Mesothelial cell of epicardium (in vitro differentiated cells): Measurements from ENCODE around the gene GZMM. TPM values are rescaled to one million over a fixed set of nuclear protein-coding genes. Genes with fewer than 3 reads are reported as not detected.

ENCODE experiments used
- DNase-seq, 2 experiments: peaks; one replicate each; pipeline ENCODE4 v3.0.0; 2021; ENCODE audit warnings: low spot score in 2 of 2; ENCODE audit not compliant: unreplicated experiment in 2 of 2
- H3K27ac Mint-ChIP-seq: 2 replicates; pipeline ENCODE4 v1.8.0; 2021; ENCODE audit warnings: mixed read lengths
- H3K27me3 Mint-ChIP-seq: 2 replicates; pipeline ENCODE4 v1.8.0; 2021; ENCODE audit warnings: low read depth, mixed read lengths
- H3K36me3 Mint-ChIP-seq: 2 replicates; pipeline ENCODE4 v1.8.0; 2021; ENCODE audit warnings: mixed read lengths
- H3K4me1 Mint-ChIP-seq: 2 replicates; pipeline ENCODE4 v1.8.0; 2021; ENCODE audit warnings: mixed read lengths
- H3K4me3 Mint-ChIP-seq: 2 replicates; pipeline ENCODE4 v1.8.0; 2021; ENCODE audit warnings: mild to moderate bottlenecking, moderate library complexity, mixed read lengths
- H3K9me3 Mint-ChIP-seq: 2 replicates; pipeline ENCODE4 v1.8.0; 2021; ENCODE audit warnings: mixed read lengths
- total RNA-seq: library from RNA; stranded (reverse); gene quantifications from 3 replicates; pipeline ENCODE4 v1.2.1, GENCODE V29; 2021
- TF ChIP-seq, protein P1 (sequence below): fragments of 200-600 bp; sonication (generic); IDR thresholded peaks from one replicate; pipeline ENCODE4 v1.5.0; 2021; ENCODE audit warnings: antibody characterized with exemption; ENCODE audit not compliant: unreplicated experiment

The GZMM gene
- total RNA-seq, 1 donor from 2014 or later = 0.40 TPM

DNA sequence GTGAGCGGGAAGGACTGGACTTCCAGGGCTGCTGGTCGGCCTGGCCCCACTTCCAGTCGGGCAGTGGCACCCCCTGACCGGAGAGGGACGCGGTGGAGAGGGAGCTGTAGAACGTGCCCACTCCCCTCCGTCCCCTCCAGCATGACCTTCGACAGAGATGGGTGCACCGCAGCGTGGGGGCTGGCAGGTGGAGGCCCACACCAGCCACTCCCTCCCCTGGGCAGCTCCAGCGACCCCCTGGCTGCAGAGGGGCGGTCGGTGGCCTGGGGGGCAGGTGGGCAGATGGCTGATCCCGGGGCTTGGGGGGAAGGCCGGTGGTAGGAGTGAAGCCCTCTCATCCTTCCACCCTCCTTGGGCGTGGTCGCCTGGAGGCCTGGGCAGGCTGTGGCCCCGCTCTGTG, 48.2 kb downstream of the GZMM start:
- H3K27ac Mint-ChIP-seq = no peak overlapping the region
- H3K9me3 Mint-ChIP-seq = no peaks in the 10 kb centered on the region
- peaks cover 6% of the 10 kb centered on the region for H3K4me1 Mint-ChIP-seq
- H3K4me3 Mint-ChIP-seq = no peak overlapping the region
- TF ChIP-seq, protein P1, sequence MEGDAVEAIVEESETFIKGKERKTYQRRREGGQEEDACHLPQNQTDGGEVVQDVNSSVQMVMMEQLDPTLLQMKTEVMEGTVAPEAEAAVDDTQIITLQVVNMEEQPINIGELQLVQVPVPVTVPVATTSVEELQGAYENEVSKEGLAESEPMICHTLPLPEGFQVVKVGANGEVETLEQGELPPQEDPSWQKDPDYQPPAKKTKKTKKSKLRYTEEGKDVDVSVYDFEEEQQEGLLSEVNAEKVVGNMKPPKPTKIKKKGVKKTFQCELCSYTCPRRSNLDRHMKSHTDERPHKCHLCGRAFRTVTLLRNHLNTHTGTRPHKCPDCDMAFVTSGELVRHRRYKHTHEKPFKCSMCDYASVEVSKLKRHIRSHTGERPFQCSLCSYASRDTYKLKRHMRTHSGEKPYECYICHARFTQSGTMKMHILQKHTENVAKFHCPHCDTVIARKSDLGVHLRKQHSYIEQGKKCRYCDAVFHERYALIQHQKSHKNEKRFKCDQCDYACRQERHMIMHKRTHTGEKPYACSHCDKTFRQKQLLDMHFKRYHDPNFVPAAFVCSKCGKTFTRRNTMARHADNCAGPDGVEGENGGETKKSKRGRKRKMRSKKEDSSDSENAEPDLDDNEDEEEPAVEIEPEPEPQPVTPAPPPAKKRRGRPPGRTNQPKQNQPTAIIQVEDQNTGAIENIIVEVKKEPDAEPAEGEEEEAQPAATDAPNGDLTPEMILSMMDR = no peak
- peaks cover 70% of the 10 kb centered on the region for H3K27me3 Mint-ChIP-seq
- H3K36me3 Mint-ChIP-seq = no peaks in the 10 kb centered on the region
- no peak for DNase-seq

DNA sequence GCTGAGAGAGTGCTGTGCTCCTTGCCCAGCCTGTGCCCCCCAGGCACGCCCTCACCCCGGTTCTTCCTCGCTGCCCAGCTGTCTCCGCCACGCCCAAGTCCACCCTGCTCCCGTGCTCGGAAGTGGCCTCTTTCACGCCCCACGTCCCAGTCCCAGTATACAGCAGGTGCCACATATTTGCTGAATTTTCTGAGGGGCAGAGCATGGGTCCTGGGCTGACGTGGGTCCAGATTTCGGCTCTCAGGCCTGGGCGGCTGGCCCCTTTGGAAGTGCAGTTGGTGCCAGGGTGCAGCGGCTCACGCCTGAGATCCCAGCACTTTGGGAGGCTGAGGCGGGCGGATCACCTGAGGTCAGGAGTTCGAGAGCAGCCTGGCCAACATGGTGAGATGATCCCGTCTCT, 49.2 kb downstream of the GZMM start:
- TF ChIP-seq, protein P1 = no peak
- H3K36me3 Mint-ChIP-seq = no peaks in the 10 kb centered on the region
- H3K4me3 Mint-ChIP-seq = no peak overlapping the region
- no peak for DNase-seq
- H3K27ac Mint-ChIP-seq = no peak overlapping the region
- H3K9me3 Mint-ChIP-seq = no peaks in the 10 kb centered on the region
- H3K4me1 Mint-ChIP-seq = peaks cover 5% of the 10 kb centered on the region
- H3K27me3 Mint-ChIP-seq = peaks cover 66% of the 10 kb centered on the region

DNA sequence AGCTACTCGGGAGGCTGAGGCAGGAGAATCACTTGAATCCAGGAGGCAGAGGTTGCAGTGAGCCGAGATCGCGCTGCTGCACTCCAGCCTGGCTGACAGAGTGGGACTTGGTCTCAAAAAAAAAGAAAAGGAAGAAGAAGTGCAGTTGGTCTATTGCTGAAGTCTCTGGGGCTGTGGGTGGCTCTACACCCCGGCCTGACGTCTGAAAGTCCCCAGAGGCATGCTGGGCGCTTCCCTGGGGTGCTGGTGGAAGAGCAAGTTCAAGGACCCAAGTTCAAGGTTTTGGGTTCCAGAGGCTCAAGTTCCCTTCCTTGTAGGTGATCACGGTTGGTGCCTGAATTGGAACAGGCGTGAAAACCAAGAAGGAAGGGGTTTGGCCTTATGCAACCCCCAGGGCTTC, 49.7 kb downstream of the GZMM start:
- Mint-ChIP-seq H3K4me1 (peaks cover 5% of the 10 kb centered on the region), H3K36me3 (no peaks in the 10 kb centered on the region), H3K27ac (no peak overlapping the region), H3K27me3 (peaks cover 62% of the 10 kb centered on the region), H3K9me3 (no peaks in the 10 kb centered on the region), H3K4me3 (no peak overlapping the region)
- DNase-seq = no peak
- TF ChIP-seq, protein P1 = no peak

DNA sequence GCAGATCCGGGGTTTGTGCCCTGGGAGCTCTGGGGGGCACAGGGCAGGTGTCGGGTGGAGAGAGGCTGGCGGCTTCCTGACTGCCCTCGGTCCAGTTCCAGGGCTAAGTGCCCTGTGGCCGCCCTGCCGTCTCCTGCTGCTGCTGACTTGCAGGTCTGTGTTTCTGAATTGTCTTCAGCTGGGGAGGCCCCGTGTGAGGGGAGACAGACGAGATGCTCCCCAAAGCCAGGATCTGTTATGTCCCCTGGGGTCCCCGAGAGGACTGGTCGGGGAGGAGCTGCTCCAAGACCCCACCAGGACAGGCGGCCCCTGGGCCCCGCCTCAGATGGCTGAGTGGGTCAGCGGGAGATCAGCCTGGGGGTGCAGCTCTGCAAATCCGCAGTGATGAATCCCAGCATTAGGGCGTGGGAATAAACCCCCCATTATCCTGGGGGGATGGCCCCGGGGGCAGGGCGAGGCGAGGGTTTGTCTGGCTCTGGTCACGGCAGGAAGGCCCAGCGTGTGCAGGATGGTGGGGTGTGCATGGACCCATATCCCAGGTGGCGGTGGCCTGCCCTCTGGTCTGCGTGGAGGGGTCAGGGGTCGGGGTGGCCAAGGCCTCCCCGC, 50.5 kb downstream of the GZMM start:
- Mint-ChIP-seq H3K27me3 (peaks cover 56% of the 10 kb centered on the region), H3K4me3 (no peak overlapping the region), H3K36me3 (no peaks in the 10 kb centered on the region), H3K4me1 (peaks cover 3% of the 10 kb centered on the region), H3K27ac (no peak overlapping the region), H3K9me3 (no peaks in the 10 kb centered on the region)
- TF ChIP-seq, protein P1 = no peak
- no peak for DNase-seq

DNA sequence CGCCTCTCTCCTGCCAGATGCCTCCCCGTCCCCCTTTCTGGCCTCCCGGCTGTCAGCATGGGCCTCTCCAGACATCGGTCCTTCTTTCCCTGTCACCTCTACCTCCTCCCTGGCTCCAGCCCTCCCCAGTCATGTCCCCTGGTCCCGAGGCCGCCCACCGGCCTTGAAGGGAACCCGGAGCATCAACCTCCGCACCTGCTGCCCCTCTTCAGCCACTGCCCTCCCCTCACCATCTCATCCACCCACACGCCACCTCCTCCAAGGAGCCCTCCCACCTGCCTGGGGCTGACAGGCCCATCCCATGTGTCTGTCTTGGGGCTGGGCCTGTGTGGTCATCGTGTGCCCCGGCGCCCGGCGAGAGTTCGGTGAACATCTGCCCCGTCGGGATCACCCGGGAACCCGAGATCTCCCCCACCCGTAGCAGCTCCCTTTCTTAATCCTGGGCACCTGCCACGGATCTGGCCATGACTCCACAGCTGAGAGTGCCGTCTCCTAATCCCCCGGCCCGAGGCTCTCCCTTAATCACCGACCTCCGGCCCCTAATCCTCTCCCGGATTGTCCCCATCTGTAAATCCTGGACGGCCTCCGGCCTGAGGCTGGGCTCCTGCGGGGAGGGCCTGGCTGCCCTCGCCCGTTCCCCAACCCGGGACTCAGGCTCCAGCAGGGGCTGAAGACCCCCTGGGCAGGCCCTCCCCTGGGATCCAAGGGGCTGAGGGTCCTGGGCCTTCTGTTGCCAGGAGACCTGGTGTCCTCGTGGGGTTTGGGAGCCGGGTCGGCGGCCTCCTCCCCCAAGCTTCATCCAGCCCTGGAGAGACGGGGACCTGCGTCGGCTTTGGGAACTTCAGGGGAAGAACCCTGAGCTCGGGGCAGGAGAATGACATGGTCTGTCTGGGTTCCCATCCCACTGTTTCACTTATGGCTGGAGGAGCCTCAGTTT, 51.7 kb downstream of the GZMM start:
- Mint-ChIP-seq H3K9me3 (no peaks in the 10 kb centered on the region), H3K36me3 (no peaks in the 10 kb centered on the region), H3K27ac (no peak overlapping the region), H3K27me3 (peaks cover 54% of the 10 kb centered on the region), H3K4me1 (peaks cover 3% of the 10 kb centered on the region), H3K4me3 (no peak overlapping the region)
- TF ChIP-seq, protein P1 = no peak
- no peak for DNase-seq
